Sigmoid colon (tissue), 7 donors: ENCODE results near the gene HAT1. TPM values are rescaled to one million over a fixed set of nuclear protein-coding genes. Genes with fewer than 3 reads are reported as not detected.
A peak's percentile ranks its signal among the peaks of the same experiment; 100 is the strongest.

Source experiments
- DNase-seq: peaks from one replicate; pipeline ENCODE4 v3.0.0-alpha.2; 2019
- H3K27ac ChIP-seq, 4 donors: fragments of 200-600 bp; sonication (generic); one replicate each; pipeline ENCODE4 v1.5.1; 2016 to 2019; ENCODE audit warnings: mild to moderate bottlenecking in 1 of 4
- H3K27me3 ChIP-seq, 3 donors: fragments of 200-600 bp; sonication (generic); one replicate each; pipeline ENCODE4 v1.5.1; 2019; ENCODE audit warnings: mild to moderate bottlenecking in 1 of 3
- H3K36me3 ChIP-seq, 4 donors: fragments of 200-600 bp; sonication (generic); one replicate each; pipeline ENCODE4 v1.5.1; 2016 to 2019
- H3K4me1 ChIP-seq, 4 donors: fragments of 200-600 bp; sonication (generic); one replicate each; pipeline ENCODE4 v1.5.1; 2017 to 2019
- H3K4me3 ChIP-seq, 4 donors: fragments of 200-600 bp; sonication (generic); one replicate each; pipeline ENCODE4 v1.5.1; 2017 to 2019; ENCODE audit warnings: mild to moderate bottlenecking in 2 of 4, moderate library complexity in 1 of 4
- H3K9me3 ChIP-seq, 4 donors: fragments of 200-600 bp in 3 of 4; sonication (generic) in 3 of 4; one replicate each; pipeline versions ENCODE4 v1.5.1 to v1.6.1; 2013 to 2019
- CTCF ChIP-seq, 4 experiments: fragments of 450-650 bp in 3 of 4; fragments of 200-600 bp in 1 of 4; IDR thresholded peaks; one replicate each; pipeline ENCODE4 v1.5.1; 2016 to 2019; ENCODE audit warnings: antibody characterized with exemption in 4 of 4, mild to moderate bottlenecking in 3 of 4, moderate library complexity in 2 of 4
- EP300 ChIP-seq, 4 donors: sonication (generic); formaldehyde crosslinking; IDR thresholded peaks; one replicate each; pipeline ENCODE4 v1.6.1; 2017; ENCODE audit warnings: antibody characterized with exemption in 4 of 4
- POLR2A ChIP-seq, 2 donors: fragments of 450-650 bp; IDR thresholded peaks; one replicate each; pipeline ENCODE4 v1.6.1; 2016; ENCODE audit warnings: antibody characterized with exemption in 2 of 2, mild to moderate bottlenecking in 2 of 2, moderate library complexity in 2 of 2
- POLR2AphosphoS5 ChIP-seq, 4 donors: sonication (generic); formaldehyde crosslinking; IDR thresholded peaks; one replicate each; pipeline ENCODE4 v1.6.1; 2017; ENCODE audit warnings: antibody characterized with exemption in 4 of 4
- WGBS, 2 donors: extraction: QIAGEN DNeasy Blood & Tissue Kit; methylation state at CpG; one replicate each; pipeline ENCODE4 v1.1.7; 2013; 5-methylcytosine and 5-hydroxymethylcytosine counted together
- intact Hi-C: fragments of 100-400 bp; cut with DNase I; formaldehyde crosslinking; loops from one replicate; pipeline ENCODE4 v1.15.1; 2023
- polyA plus RNA-seq, 3 donors: library from polyadenylated mRNA; stranded (reverse); fragments of 200-250 nt; gene quantifications; one replicate each; pipeline ENCODE4 v1.2.3, GENCODE V29; 2013
- total RNA-seq, 4 donors: library from RNA; depleted of rRNA; stranded (reverse); fragments of >200 nt; gene quantifications; one replicate each; pipeline ENCODE4 v1.1.0, GENCODE V29; 2016
- donor health status: healthy with polysubstance abuse.
- donor health status: Bipolar disorder and iron deficiency.
- donor health status: healthy.

HAT1 gene
- total and polyA plus RNA-seq, 7 donors: 25.5 to 41.0 (median 34.0) TPM

- DNase-seq: peak; percentile 93
- WGBS, 2 donors: 0% methylated on average over 73 of the region's 73 CpGs
- Histone ChIP-seq H3K27me3 (no peaks in the 10 kb centered on the region), H3K36me3 (no peaks in the 10 kb centered on the region), H3K4me3 (peak within 1 kb of the TSS; percentile 57 to 76 (median 62)), H3K9me3 (no peaks in the 10 kb centered on the region), H3K4me1 (peaks cover 0 to 13% (median 10%) of the 10 kb centered on the region in 4 donors), H3K27ac (peak within 1 kb of the TSS; percentile 47 to 65 (median 56))
- intact Hi-C loops: loop anchor here (2.0 to 5.0 kb wide), 4 partner anchors 77 to 313 kb away; partner anchors contain the start of genes DLX2, DYNC1I2, HAT1 and SLC25A12
- TF ChIP-seq POLR2AphosphoS5 (IDR thresholded peaks at IDR 0.05): peak in 3 of 4 donors; percentile 53 to 72 (median 62)
- TF ChIP-seq EP300 (IDR thresholded peaks at IDR 0.05): no peak
- TF ChIP-seq POLR2A (IDR thresholded peaks at IDR 0.05): no peak
- no peak for TF ChIP-seq CTCF (IDR thresholded peaks at IDR 0.05)
Measured at GRCh38 chr2:171999604-172000469, 77.6 kb downstream of the HAT1 start, which contains the start of gene METAP1D. METAP1D (plus strand) TSS chr2:171999953; CDS start chr2:171999970, 17 bp downstream.

GRCh38 chr2:172000696-172001361 is 78.6 kb downstream of the HAT1 start:
- peaks cover 0 to 13% (median 10%) of the 10 kb centered on the region in 4 donors for H3K4me1 ChIP-seq
- H3K4me3 ChIP-seq: peak overlapping the region in 2 of 4 donors; percentile 57 to 64
- intact Hi-C loops: loop anchor here (5.0 kb wide), 2 partner anchors 109 to 314 kb away; partner anchors contain the start of genes DYNC1I2 and SLC25A12
- H3K27me3 ChIP-seq: no peaks in the 10 kb centered on the region
- no peak for DNase-seq
- no peaks in the 10 kb centered on the region for H3K9me3 ChIP-seq
- 89 to 91% methylated on average over 13 of the region's 13 CpGs for WGBS, 2 donors
- H3K36me3 ChIP-seq: no peaks in the 10 kb centered on the region
- no peak overlapping the region for H3K27ac ChIP-seq
- TF ChIP-seq POLR2AphosphoS5 (IDR thresholded peaks at IDR 0.05) (no peak), CTCF (IDR thresholded peaks at IDR 0.05) (no peak), POLR2A (IDR thresholded peaks at IDR 0.05) (no peak), EP300 (IDR thresholded peaks at IDR 0.05) (no peak)

GRCh38 chr2:172007372-172007771 is 85.1 kb downstream of the HAT1 start:
- intact Hi-C loops: no loop called here
- WGBS, 2 donors: 98 to 100% methylated on average over 1 of the region's 1 CpG
- Histone ChIP-seq H3K27ac (no peak overlapping the region), H3K27me3 (no peaks in the 10 kb centered on the region), H3K36me3 (no peaks in the 10 kb centered on the region), H3K9me3 (no peaks in the 10 kb centered on the region), H3K4me3 (no peak overlapping the region), H3K4me1 (no peaks in the 10 kb centered on the region)
- DNase-seq: no peak
- TF ChIP-seq CTCF (IDR thresholded peaks at IDR 0.05) (no peak), EP300 (IDR thresholded peaks at IDR 0.05) (no peak), POLR2AphosphoS5 (IDR thresholded peaks at IDR 0.05) (no peak), POLR2A (IDR thresholded peaks at IDR 0.05) (no peak)

- no peak overlapping the region for H3K27ac ChIP-seq
- 94 to 97% methylated on average over 4 of the region's 4 CpGs for WGBS, 2 donors
- H3K4me1 ChIP-seq: no peaks in the 10 kb centered on the region
- intact Hi-C loops: no loop called here
- H3K9me3 ChIP-seq: no peaks in the 10 kb centered on the region
- no peak overlapping the region for H3K4me3 ChIP-seq
- H3K27me3 ChIP-seq: no peaks in the 10 kb centered on the region
- TF ChIP-seq CTCF (IDR thresholded peaks at IDR 0.05) (no peak), POLR2AphosphoS5 (IDR thresholded peaks at IDR 0.05) (no peak), EP300 (IDR thresholded peaks at IDR 0.05) (no peak), POLR2A (IDR thresholded peaks at IDR 0.05) (no peak)
- no peaks in the 10 kb centered on the region for H3K36me3 ChIP-seq
- DNase-seq: no peak
Measured at GRCh38 chr2:172009823-172010222, 87.6 kb downstream of the HAT1 start.
